Measurements from ENCODE around the gene FBXW12.

Gene FBXW12

DNA sequence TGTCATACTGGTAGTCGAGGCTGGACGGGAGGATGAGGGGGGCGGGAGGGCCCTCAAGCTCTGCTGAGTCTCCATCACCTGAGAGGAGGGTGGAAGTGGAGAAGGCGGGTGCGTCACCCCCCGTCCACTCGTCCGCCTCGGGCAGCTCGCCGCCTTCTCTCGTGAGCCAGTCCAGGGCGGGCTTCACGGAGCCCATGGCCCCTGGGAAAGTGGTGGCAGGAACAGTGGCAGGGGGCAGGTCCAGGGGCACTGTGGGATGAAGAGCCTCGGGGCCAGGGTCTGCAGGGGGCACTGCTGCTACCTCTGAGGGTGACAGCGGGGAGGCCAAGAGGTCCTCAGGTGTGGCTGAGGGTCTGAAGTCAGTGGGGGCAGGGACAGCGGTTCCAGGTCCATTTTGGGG is 47.6 kb downstream of the FBXW12 start:
- no peaks in the 10 kb centered on the region for H3K9me3 ChIP-seq (ENCODE audit: control insufficient read depth, insufficient read depth, low read depth, low read length)
- no peaks in the 10 kb centered on the region for H3K4me1 ChIP-seq (ENCODE audit: control insufficient read depth, insufficient read depth, low read length)
- peaks cover 0 to 11% of the 10 kb centered on the region in 2 experiments; a peak in 1 of 3 replicates for H3K36me3 ChIP-seq (ENCODE audit: control insufficient read depth in 2 of 2, insufficient read depth in 1 of 2, low read length in 2 of 2)
- H3K27ac ChIP-seq (ENCODE audit: extremely low read depth, low read depth, low read length) = no peak overlapping the region
- ChIA-PET POLR2A (no interaction called here), CTCF (interaction anchor here (1.9 kb wide), 1 partner anchor 17 kb away, joined by 10 read pairs; no protein-coding TSS in a partner anchor)
- H3K4me3 ChIP-seq (ENCODE audit: low read depth, low read length) = no peak overlapping the region
- no peak for TF ChIP-seq ZNF530 (tag by site-specific recombination; IDR thresholded peaks at IDR 0.05; ENCODE audit: low read depth)
- TF ChIP-seq ZBTB48 (tag by site-specific recombination; IDR thresholded peaks at IDR 0.05) = no peak
- no peak for TF ChIP-seq ZNF133 (tag by site-specific recombination; IDR thresholded peaks at IDR 0.05)
- TF ChIP-seq ZNF792 (tag by site-specific recombination; IDR thresholded peaks at IDR 0.05) = no peak

DNA sequence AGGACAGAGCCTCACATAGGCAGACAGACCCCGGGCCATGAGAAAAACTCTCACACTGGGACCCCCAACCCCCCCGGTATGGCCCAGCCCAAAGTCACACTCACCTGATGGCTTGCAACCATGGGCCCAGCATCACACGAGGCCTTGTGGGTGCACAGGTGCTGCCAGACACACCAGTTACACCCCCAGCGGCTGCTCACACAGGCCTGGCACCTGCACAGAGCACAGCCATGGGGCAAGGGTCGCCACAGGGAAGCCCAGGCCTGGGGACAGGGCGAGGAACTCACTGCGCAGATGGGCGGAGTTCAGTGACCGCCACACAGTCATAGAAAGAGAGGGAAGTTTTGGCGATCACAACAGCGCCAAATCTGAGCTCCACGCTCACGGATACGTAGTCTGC is 48.5 kb downstream of the FBXW12 start:
- H3K4me3 ChIP-seq (ENCODE audit: low read depth, low read length) = no peak overlapping the region
- no peaks in the 10 kb centered on the region for H3K9me3 ChIP-seq (ENCODE audit: control insufficient read depth, insufficient read depth, low read depth, low read length)
- no peak overlapping the region for H3K27ac ChIP-seq (ENCODE audit: extremely low read depth, low read depth, low read length)
- ChIA-PET CTCF (no interaction called here), POLR2A (no interaction called here)
- TF ChIP-seq ZNF121 (tag by site-specific recombination; IDR thresholded peaks at IDR 0.05) (no peak), ZNF341 (tag by site-specific recombination; IDR thresholded peaks at IDR 0.05; ENCODE audit: low read depth) (no peak), ZNF473 (tag by site-specific recombination; IDR thresholded peaks at IDR 0.05) (no peak), SCRT1 (tag by site-specific recombination; IDR thresholded peaks at IDR 0.05; ENCODE audit: borderline replicate concordance) (no peak)
- TF ChIP-seq, protein P1, sequence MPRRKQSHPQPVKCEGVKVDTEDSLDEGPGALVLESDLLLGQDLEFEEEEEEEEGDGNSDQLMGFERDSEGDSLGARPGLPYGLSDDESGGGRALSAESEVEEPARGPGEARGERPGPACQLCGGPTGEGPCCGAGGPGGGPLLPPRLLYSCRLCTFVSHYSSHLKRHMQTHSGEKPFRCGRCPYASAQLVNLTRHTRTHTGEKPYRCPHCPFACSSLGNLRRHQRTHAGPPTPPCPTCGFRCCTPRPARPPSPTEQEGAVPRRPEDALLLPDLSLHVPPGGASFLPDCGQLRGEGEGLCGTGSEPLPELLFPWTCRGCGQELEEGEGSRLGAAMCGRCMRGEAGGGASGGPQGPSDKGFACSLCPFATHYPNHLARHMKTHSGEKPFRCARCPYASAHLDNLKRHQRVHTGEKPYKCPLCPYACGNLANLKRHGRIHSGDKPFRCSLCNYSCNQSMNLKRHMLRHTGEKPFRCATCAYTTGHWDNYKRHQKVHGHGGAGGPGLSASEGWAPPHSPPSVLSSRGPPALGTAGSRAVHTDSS (tag by site-specific recombination; IDR thresholded peaks at IDR 0.05) = no peak
- TF ChIP-seq, protein P2, sequence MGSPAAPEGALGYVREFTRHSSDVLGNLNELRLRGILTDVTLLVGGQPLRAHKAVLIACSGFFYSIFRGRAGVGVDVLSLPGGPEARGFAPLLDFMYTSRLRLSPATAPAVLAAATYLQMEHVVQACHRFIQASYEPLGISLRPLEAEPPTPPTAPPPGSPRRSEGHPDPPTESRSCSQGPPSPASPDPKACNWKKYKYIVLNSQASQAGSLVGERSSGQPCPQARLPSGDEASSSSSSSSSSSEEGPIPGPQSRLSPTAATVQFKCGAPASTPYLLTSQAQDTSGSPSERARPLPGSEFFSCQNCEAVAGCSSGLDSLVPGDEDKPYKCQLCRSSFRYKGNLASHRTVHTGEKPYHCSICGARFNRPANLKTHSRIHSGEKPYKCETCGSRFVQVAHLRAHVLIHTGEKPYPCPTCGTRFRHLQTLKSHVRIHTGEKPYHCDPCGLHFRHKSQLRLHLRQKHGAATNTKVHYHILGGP (tag by site-specific recombination; IDR thresholded peaks at IDR 0.05) = no peak
- TF ChIP-seq, protein P3, sequence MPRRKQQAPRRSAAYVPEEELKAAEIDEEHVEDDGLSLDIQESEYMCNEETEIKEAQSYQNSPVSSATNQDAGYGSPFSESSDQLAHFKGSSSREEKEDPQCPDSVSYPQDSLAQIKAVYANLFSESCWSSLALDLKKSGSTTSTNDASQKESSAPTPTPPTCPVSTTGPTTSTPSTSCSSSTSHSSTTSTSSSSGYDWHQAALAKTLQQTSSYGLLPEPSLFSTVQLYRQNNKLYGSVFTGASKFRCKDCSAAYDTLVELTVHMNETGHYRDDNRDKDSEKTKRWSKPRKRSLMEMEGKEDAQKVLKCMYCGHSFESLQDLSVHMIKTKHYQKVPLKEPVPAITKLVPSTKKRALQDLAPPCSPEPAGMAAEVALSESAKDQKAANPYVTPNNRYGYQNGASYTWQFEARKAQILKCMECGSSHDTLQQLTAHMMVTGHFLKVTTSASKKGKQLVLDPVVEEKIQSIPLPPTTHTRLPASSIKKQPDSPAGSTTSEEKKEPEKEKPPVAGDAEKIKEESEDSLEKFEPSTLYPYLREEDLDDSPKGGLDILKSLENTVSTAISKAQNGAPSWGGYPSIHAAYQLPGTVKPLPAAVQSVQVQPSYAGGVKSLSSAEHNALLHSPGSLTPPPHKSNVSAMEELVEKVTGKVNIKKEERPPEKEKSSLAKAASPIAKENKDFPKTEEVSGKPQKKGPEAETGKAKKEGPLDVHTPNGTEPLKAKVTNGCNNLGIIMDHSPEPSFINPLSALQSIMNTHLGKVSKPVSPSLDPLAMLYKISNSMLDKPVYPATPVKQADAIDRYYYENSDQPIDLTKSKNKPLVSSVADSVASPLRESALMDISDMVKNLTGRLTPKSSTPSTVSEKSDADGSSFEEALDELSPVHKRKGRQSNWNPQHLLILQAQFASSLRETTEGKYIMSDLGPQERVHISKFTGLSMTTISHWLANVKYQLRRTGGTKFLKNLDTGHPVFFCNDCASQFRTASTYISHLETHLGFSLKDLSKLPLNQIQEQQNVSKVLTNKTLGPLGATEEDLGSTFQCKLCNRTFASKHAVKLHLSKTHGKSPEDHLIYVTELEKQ (tag by site-specific recombination; IDR thresholded peaks at IDR 0.05; ENCODE audit: borderline replicate concordance) = no peak
- H3K4me1 ChIP-seq (ENCODE audit: control insufficient read depth, insufficient read depth, low read length) = no peaks in the 10 kb centered on the region
- H3K36me3 ChIP-seq (ENCODE audit: control insufficient read depth in 2 of 2, insufficient read depth in 1 of 2, low read length in 2 of 2) = peaks cover 0 to 1% of the 10 kb centered on the region in 2 experiments; a peak in 1 of 3 replicates

DNA sequence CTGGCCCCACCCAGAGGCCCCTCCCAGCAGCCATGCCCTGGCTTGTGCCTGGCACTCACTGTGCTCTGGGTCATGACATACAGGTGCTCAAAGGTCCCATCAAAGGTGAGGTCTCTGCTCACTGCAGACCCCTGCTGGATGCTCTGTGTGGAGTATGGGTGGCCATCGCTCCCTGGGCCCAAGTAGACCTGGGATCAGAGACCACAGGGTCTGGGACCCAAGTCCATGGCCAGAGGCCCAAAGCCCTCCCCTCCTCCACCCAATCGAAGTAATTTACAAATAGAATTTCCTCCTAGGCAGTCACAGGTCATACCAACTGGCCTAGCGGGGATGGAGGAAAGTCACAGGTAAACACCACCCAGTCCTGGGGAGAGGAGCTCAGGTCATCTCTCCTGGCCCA is 50.3 kb downstream of the FBXW12 start:
- H3K4me3 ChIP-seq (ENCODE audit: low read depth, low read length) = no peak overlapping the region
- no peaks in the 10 kb centered on the region for H3K36me3 ChIP-seq (ENCODE audit: control insufficient read depth in 2 of 2, insufficient read depth in 1 of 2, low read length in 2 of 2)
- CTCF ChIA-PET = interaction anchor here (0.7 to 3.3 kb wide), 3 partner anchors 14 to 1007 kb away, joined by 3 to 17 read pairs (median 10); partner anchors contain the start of gene NICN1
- POLR2A ChIA-PET = interaction anchor here (1.5 kb wide), 1 partner anchor 51 kb away, joined by 3 read pairs; no protein-coding TSS in a partner anchor
- H3K4me1 ChIP-seq (ENCODE audit: control insufficient read depth, insufficient read depth, low read length) = no peaks in the 10 kb centered on the region
- H3K27ac ChIP-seq (ENCODE audit: extremely low read depth, low read depth, low read length) = no peak overlapping the region
- TF ChIP-seq ZNF530 (tag by site-specific recombination; IDR thresholded peaks at IDR 0.05; ENCODE audit: low read depth) (no peak), ZNF776 (tag by site-specific recombination; IDR thresholded peaks at IDR 0.05; ENCODE audit: borderline replicate concordance) (no peak)
- TF ChIP-seq, protein P4, sequence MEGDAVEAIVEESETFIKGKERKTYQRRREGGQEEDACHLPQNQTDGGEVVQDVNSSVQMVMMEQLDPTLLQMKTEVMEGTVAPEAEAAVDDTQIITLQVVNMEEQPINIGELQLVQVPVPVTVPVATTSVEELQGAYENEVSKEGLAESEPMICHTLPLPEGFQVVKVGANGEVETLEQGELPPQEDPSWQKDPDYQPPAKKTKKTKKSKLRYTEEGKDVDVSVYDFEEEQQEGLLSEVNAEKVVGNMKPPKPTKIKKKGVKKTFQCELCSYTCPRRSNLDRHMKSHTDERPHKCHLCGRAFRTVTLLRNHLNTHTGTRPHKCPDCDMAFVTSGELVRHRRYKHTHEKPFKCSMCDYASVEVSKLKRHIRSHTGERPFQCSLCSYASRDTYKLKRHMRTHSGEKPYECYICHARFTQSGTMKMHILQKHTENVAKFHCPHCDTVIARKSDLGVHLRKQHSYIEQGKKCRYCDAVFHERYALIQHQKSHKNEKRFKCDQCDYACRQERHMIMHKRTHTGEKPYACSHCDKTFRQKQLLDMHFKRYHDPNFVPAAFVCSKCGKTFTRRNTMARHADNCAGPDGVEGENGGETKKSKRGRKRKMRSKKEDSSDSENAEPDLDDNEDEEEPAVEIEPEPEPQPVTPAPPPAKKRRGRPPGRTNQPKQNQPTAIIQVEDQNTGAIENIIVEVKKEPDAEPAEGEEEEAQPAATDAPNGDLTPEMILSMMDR (tag by site-specific recombination; IDR thresholded peaks at IDR 0.05) = 0 out of 2 replicates have a peak, but pooled peaks have one; percentile 10
- no peaks in the 10 kb centered on the region for H3K9me3 ChIP-seq (ENCODE audit: control insufficient read depth, insufficient read depth, low read depth, low read length)
